SU-DHL-6 (cell line): ENCODE results near the gene EML6.

ENCODE experiments used
- H2AFZ ChIP-seq: fragments of 200-600 bp; sonication (generic); 2 replicates; pipeline ENCODE4 v1.6.1; 2014; ENCODE audit warnings: low read depth, mild to moderate bottlenecking, moderate library complexity, mixed read lengths, antibody characterized with exemption, low read length; ENCODE audit not compliant: severe bottlenecking
- H3F3A ChIP-seq: fragments of 200-600 bp; shearing (Covaris generic); 2 replicates; pipeline ENCODE4 v1.6.0; 2016; ENCODE audit warnings: antibody characterized with exemption, mild to moderate bottlenecking; ENCODE audit not compliant: insufficient read depth
- H3K27ac ChIP-seq: fragments of 200-600 bp; sonication (generic); 2 replicates; pipeline ENCODE4 v1.5.1; 2016; ENCODE audit warnings: low read depth, mild to moderate bottlenecking, low read length, moderate library complexity, mixed read lengths
- H3K27me3 ChIP-seq: fragments of 200-600 bp; sonication (generic), shearing (Covaris generic); 2 replicates; pipeline ENCODE4 v1.6.0; 2014; ENCODE audit warnings: mild to moderate bottlenecking, low read length
- H3K36me3 ChIP-seq: fragments of 200-600 bp; sonication (generic); 2 replicates; pipeline ENCODE4 v1.6.1; 2014; ENCODE audit warnings: mild to moderate bottlenecking, low read length, mixed read lengths
- H3K4me2 ChIP-seq: fragments of 300-600, 200-600 bp; shearing (Covaris generic), sonication (generic); 2 replicates; pipeline ENCODE4 v1.6.0; 2014; ENCODE audit warnings: low read length, low read depth, mild to moderate bottlenecking; ENCODE audit not compliant: poor library complexity, severe bottlenecking
- H3K4me3 ChIP-seq: fragments of 200-600 bp; sonication (generic); 2 replicates; pipeline ENCODE4 v1.5.1; 2014; ENCODE audit warnings: antibody characterized with exemption, low read length, mild to moderate bottlenecking, mixed read lengths; ENCODE audit not compliant: insufficient read depth, poor library complexity, severe bottlenecking
- H3K79me2 ChIP-seq: fragments of 200-600 bp; sonication (generic); 2 replicates; pipeline ENCODE4 v1.6.1; 2014; ENCODE audit warnings: mild to moderate bottlenecking, low read length, moderate library complexity; ENCODE audit not compliant: insufficient read depth
- H3K9ac ChIP-seq: fragments of 200-600 bp; sonication (generic); 2 replicates; pipeline ENCODE4 v1.7.0; 2014; ENCODE audit warnings: mild to moderate bottlenecking, low read length
- H3K9me2 ChIP-seq: fragments of 200-600 bp; sonication (generic); replicated peaks from 2 replicates; pipeline ENCODE4 v1.6.1; 2014; ENCODE audit warnings: low read length; ENCODE audit not compliant: insufficient read depth
- H3K9me3 ChIP-seq: fragments of 200-600 bp; sonication (generic); 2 replicates; pipeline ENCODE4 v1.6.1; 2014; ENCODE audit warnings: low read length, mixed read lengths; ENCODE audit not compliant: insufficient read depth
- H4K20me1 ChIP-seq: fragments of 200-600 bp; sonication (generic); 2 replicates; pipeline ENCODE4 v1.6.1; 2014; ENCODE audit warnings: low read depth, mild to moderate bottlenecking, antibody characterized with exemption, low read length, moderate library complexity, mixed read lengths
- CTCF ChIP-seq: fragments of 200-600 bp; sonication (generic); IDR thresholded peaks from one replicate; pipeline ENCODE4 v1.5.1; 2017; ENCODE audit warnings: antibody characterized with exemption, mild to moderate bottlenecking, low read length, moderate library complexity; ENCODE audit not compliant: insufficient read depth, poor library complexity, severe bottlenecking
- EZH2phosphoT487 ChIP-seq: fragments of 200-600 bp; sonication (generic), shearing (Covaris generic); conservative IDR thresholded peaks from 2 replicates; pipeline ENCODE4 v1.6.1; 2018; ENCODE audit warnings: mild to moderate bottlenecking, antibody characterized with exemption, low read length, moderate library complexity, mixed read lengths

Gene EML6

GRCh38 chr2:54676656-54677055 is 46.8 kb upstream of the EML6 start:
- H3F3A ChIP-seq, result no peaks in the 10 kb centered on the region
- H3K4me2 ChIP-seq, result no peak overlapping the region
- no peaks in the 10 kb centered on the region for H3K9me2 ChIP-seq
- no peaks in the 10 kb centered on the region for H3K27me3 ChIP-seq
- no peak overlapping the region for H3K4me3 ChIP-seq
- no peaks in the 10 kb centered on the region for H3K79me2 ChIP-seq
- no peak overlapping the region for H2AFZ ChIP-seq
- no peak overlapping the region for H3K27ac ChIP-seq
- no peak for TF ChIP-seq CTCF
- TF ChIP-seq EZH2phosphoT487, result no peak
- no peak overlapping the region for H3K9ac ChIP-seq
- H3K36me3 ChIP-seq, result no peaks in the 10 kb centered on the region
- no peaks in the 10 kb centered on the region for H4K20me1 ChIP-seq
- H3K9me3 ChIP-seq, result no peaks in the 10 kb centered on the region

- H3K9me2 ChIP-seq, result no peaks in the 10 kb centered on the region
- no peaks in the 10 kb centered on the region for H3K36me3 ChIP-seq
- TF ChIP-seq EZH2phosphoT487, result no peak
- no peak for TF ChIP-seq CTCF
- H3K9ac ChIP-seq, result no peak overlapping the region
- no peak overlapping the region for H3K4me2 ChIP-seq
- H3K27me3 ChIP-seq, result no peaks in the 10 kb centered on the region
- no peaks in the 10 kb centered on the region for H3K79me2 ChIP-seq
- no peaks in the 10 kb centered on the region for H3K9me3 ChIP-seq
- no peak overlapping the region for H2AFZ ChIP-seq
- H3K27ac ChIP-seq, result no peak overlapping the region
- H4K20me1 ChIP-seq, result no peaks in the 10 kb centered on the region
- no peak overlapping the region for H3K4me3 ChIP-seq
- no peaks in the 10 kb centered on the region for H3F3A ChIP-seq
Observed at GRCh38 chr2:54677476-54678265, 45.8 kb upstream of the EML6 start.

- no peak overlapping the region for H3K9ac ChIP-seq
- no peaks in the 10 kb centered on the region for H3K9me2 ChIP-seq
- H3K27me3 ChIP-seq, result no peaks in the 10 kb centered on the region
- H3K9me3 ChIP-seq, result no peaks in the 10 kb centered on the region
- no peak overlapping the region for H2AFZ ChIP-seq
- no peaks in the 10 kb centered on the region for H3K79me2 ChIP-seq
- TF ChIP-seq EZH2phosphoT487 (no peak), CTCF (no peak)
- H3K27ac ChIP-seq, result no peak overlapping the region
- H4K20me1 ChIP-seq, result no peaks in the 10 kb centered on the region
- no peaks in the 10 kb centered on the region for H3K36me3 ChIP-seq
- no peak overlapping the region for H3K4me3 ChIP-seq
- no peak overlapping the region for H3K4me2 ChIP-seq
- H3F3A ChIP-seq, result no peaks in the 10 kb centered on the region
Observed at GRCh38 chr2:54678719-54679118, 44.7 kb upstream of the EML6 start.
